Gastrocnemius medialis (tissue), 4 donors: ENCODE measurements around the gene NT5C1B. TPM values are rescaled to one million over a fixed set of nuclear protein-coding genes. Genes with fewer than 3 reads are reported as not detected.

Experiments used
- ATAC-seq, 2 donors: fragments of 150-250 bp; one replicate each; pipeline ENCODE4 v1.9.1; 2016
- DNase-seq, 2 donors: peaks; one replicate each; pipeline ENCODE4 v3.0.0-alpha.2; 2019
- H3K27ac ChIP-seq, 4 donors: fragments of 200-600 bp; sonication (generic); 1 replicate in 1 of 4; 2 replicates in 3 of 4; pipeline ENCODE4 v1.5.1; 2016 to 2018; ENCODE audit warnings: mild to moderate bottlenecking in 2 of 4, moderate library complexity in 1 of 4
- H3K27me3 ChIP-seq, 3 donors: fragments of 200-600 bp; sonication (generic) in 2 of 3; 1 replicate in 1 of 3; 2 replicates in 2 of 3; pipeline versions ENCODE4 v1.5.1 to v1.6.0; 2016 to 2019; ENCODE audit warnings: mild to moderate bottlenecking in 1 of 3, moderate library complexity in 1 of 3
- H3K36me3 ChIP-seq, 2 donors: fragments of 200-600 bp; sonication (generic) in 1 of 2; one replicate each; pipeline ENCODE4 v1.5.1; 2017 to 2018
- H3K4me1 ChIP-seq, 2 donors: fragments of 200-600 bp; sonication (generic) in 1 of 2; one replicate each; pipeline ENCODE4 v1.5.1; 2016 to 2017; ENCODE audit warnings: mild to moderate bottlenecking in 2 of 2
- H3K4me3 ChIP-seq, 4 donors: fragments of 200-600 bp; sonication (generic) in 3 of 4; 1 replicate in 1 of 4; 2 replicates in 3 of 4; pipeline ENCODE4 v1.5.1; 2016 to 2019; ENCODE audit warnings: mild to moderate bottlenecking in 2 of 4
- H3K9me3 ChIP-seq, 3 donors: fragments of 200-600 bp; sonication (generic) in 2 of 3; 1 replicate in 1 of 3; 2 replicates in 2 of 3; pipeline ENCODE4 v1.5.1; 2016 to 2019
- POLR2A ChIP-seq, 2 donors: fragments of 450-650 bp; IDR thresholded peaks; one replicate each; pipeline ENCODE4 v1.6.1; 2017; ENCODE audit warnings: antibody characterized with exemption in 2 of 2, mild to moderate bottlenecking in 2 of 2, moderate library complexity in 2 of 2
- in situ Hi-C, 4 donors: fragments of 200-750 bp; cut with MboI; loops; one replicate each; pipeline versions ENCODE4 v1.15.0 to v1.8.0; 2017; ENCODE audit warnings: low sequenced_read_pairs in 4 of 4
- intact Hi-C: fragments of 100-400 bp; cut with DNase I; formaldehyde crosslinking; loops from one replicate; pipeline ENCODE4 v1.15.1; 2023; ENCODE audit warnings: low total_unique reads
- total RNA-seq, 4 donors: library from RNA; depleted of rRNA; stranded (reverse); fragments of >200 nt; gene quantifications; one replicate each; pipeline versions ENCODE4 v1.1.0 to v1.2.3, GENCODE V29; 2016
- TF ChIP-seq, protein P1 (sequence below), 5 experiments: fragments of 450-650 bp in 3 of 5; fragments of 200-600 bp in 2 of 5; sonication (generic) in 2 of 5; IDR thresholded peaks in 4 of 5; conservative IDR thresholded peaks in 1 of 5; 1 replicate in 4 of 5; 2 replicates in 1 of 5; pipeline ENCODE4 v1.5.1; 2016 to 2019; ENCODE audit warnings: antibody characterized with exemption in 5 of 5, mild to moderate bottlenecking in 3 of 5, moderate library complexity in 3 of 5

NT5C1B gene
- total RNA-seq, 4 donors from 2014 or later = not detected

- no peak overlapping the region for H3K27ac ChIP-seq
- no peaks in the 10 kb centered on the region for H3K36me3 ChIP-seq
- H3K4me1 ChIP-seq = no peaks in the 10 kb centered on the region
- H3K9me3 ChIP-seq = no peaks in the 10 kb centered on the region
- H3K4me3 ChIP-seq = no peak overlapping the region
- no peaks in the 10 kb centered on the region for H3K27me3 ChIP-seq
- intact Hi-C loops (no loop called here), in situ Hi-C loops (no loop called here)
- no peak for TF ChIP-seq POLR2A (IDR thresholded peaks at IDR 0.05)
- TF ChIP-seq, protein P1, sequence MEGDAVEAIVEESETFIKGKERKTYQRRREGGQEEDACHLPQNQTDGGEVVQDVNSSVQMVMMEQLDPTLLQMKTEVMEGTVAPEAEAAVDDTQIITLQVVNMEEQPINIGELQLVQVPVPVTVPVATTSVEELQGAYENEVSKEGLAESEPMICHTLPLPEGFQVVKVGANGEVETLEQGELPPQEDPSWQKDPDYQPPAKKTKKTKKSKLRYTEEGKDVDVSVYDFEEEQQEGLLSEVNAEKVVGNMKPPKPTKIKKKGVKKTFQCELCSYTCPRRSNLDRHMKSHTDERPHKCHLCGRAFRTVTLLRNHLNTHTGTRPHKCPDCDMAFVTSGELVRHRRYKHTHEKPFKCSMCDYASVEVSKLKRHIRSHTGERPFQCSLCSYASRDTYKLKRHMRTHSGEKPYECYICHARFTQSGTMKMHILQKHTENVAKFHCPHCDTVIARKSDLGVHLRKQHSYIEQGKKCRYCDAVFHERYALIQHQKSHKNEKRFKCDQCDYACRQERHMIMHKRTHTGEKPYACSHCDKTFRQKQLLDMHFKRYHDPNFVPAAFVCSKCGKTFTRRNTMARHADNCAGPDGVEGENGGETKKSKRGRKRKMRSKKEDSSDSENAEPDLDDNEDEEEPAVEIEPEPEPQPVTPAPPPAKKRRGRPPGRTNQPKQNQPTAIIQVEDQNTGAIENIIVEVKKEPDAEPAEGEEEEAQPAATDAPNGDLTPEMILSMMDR (IDR thresholded peaks at IDR 0.05 in 4 of 5, conservative IDR thresholded peaks at IDR 0.05 in 1 of 5) = no peak
- DNase-seq = no peak
- ATAC-seq = no peak
Measured at GRCh38 chr2:18611184-18611583, 21.8 kb upstream of the NT5C1B start.

GRCh38 chr2:18610651-18611050, 21.3 kb upstream of the NT5C1B start:
- H3K4me1 ChIP-seq = no peaks in the 10 kb centered on the region
- intact Hi-C loops = no loop called here
- ATAC-seq (no peak), DNase-seq (no peak)
- no peaks in the 10 kb centered on the region for H3K9me3 ChIP-seq
- no peak overlapping the region for H3K4me3 ChIP-seq
- no peaks in the 10 kb centered on the region for H3K27me3 ChIP-seq
- in situ Hi-C loops = no loop called here
- TF ChIP-seq, protein P1 (IDR thresholded peaks at IDR 0.05 in 4 of 5, conservative IDR thresholded peaks at IDR 0.05 in 1 of 5) = no peak
- H3K36me3 ChIP-seq = no peaks in the 10 kb centered on the region
- H3K27ac ChIP-seq = no peak overlapping the region

DNA sequence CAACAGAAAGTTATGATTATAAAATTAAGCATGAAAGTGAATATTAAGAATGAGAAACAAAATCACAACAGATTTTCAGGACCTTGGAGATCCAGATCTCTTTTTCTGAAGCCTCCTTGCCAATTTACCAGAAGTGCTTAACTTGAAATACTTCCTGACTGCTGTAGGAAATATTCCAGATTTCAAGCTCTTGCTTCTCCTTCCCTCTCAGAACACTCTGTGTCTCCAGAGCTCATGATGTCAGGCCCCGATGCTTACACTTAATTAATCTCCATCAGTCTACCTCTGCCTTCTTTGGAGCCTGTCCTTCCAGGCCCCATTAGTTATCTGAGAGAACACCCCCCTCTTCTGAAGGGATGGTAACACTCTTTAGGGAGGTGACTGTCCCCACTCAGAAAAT, 20.7 kb upstream of the NT5C1B start:
- intact Hi-C loops = no loop called here
- no peak for DNase-seq
- no peaks in the 10 kb centered on the region for H3K9me3 ChIP-seq
- no peak for ATAC-seq
- H3K4me3 ChIP-seq = no peak overlapping the region
- H3K36me3 ChIP-seq = no peaks in the 10 kb centered on the region
- no peaks in the 10 kb centered on the region for H3K4me1 ChIP-seq
- in situ Hi-C loops = no loop called here
- H3K27ac ChIP-seq = no peak overlapping the region
- H3K27me3 ChIP-seq = no peaks in the 10 kb centered on the region
- TF ChIP-seq, protein P1 (IDR thresholded peaks at IDR 0.05 in 4 of 5, conservative IDR thresholded peaks at IDR 0.05 in 1 of 5) = no peak
- TF ChIP-seq POLR2A (IDR thresholded peaks at IDR 0.05) = no peak

DNA sequence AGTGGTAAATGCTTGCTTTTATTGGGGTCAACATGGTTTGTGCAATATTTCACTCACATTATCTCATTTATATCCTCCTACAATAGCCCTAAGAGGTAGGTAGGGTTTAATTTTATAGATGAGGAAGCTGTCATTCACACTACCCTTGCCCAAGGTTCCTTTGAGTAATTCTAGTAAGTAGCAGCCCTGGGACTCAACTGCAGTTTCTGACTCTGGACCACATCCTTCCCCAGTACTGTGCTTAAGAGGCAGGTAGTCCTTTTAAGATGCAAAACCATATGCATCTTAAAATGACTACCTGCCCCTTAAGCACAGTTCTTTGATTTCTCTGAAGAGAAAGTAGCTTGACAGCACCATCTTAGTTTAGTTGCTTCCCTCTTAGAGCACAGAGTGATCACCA, 15.7 kb upstream of the NT5C1B start:
- Histone ChIP-seq H3K27me3 (no peaks in the 10 kb centered on the region), H3K27ac (no peak overlapping the region), H3K36me3 (no peaks in the 10 kb centered on the region), H3K4me3 (no peak overlapping the region), H3K4me1 (no peaks in the 10 kb centered on the region), H3K9me3 (no peaks in the 10 kb centered on the region)
- in situ Hi-C loops = no loop called here
- intact Hi-C loops = no loop called here
- no peak for ATAC-seq
- DNase-seq = no peak
- no peak for TF ChIP-seq POLR2A (IDR thresholded peaks at IDR 0.05)
- TF ChIP-seq, protein P1 (IDR thresholded peaks at IDR 0.05 in 4 of 5, conservative IDR thresholded peaks at IDR 0.05 in 1 of 5) = no peak

- Histone ChIP-seq H3K27me3 (no peaks in the 10 kb centered on the region), H3K4me1 (no peaks in the 10 kb centered on the region), H3K36me3 (no peaks in the 10 kb centered on the region), H3K4me3 (no peak overlapping the region), H3K9me3 (no peaks in the 10 kb centered on the region), H3K27ac (no peak overlapping the region)
- no peak for ATAC-seq
- DNase-seq = no peak
- in situ Hi-C loops (no loop called here), intact Hi-C loops (no loop called here)
- no peak for TF ChIP-seq POLR2A (IDR thresholded peaks at IDR 0.05)
- TF ChIP-seq, protein P1 (IDR thresholded peaks at IDR 0.05 in 4 of 5, conservative IDR thresholded peaks at IDR 0.05 in 1 of 5) = no peak
Measured at GRCh38 chr2:18604531-18604885, 15.1 kb upstream of the NT5C1B start.
